SKM-1 treated with dmso at 0.1 percent for 144 hours (cell line): ENCODE results near the gene MAP1LC3B2.
A peak's percentile ranks its signal among the peaks of the same experiment; 100 is the strongest.

Experiments
- DNase-seq: peaks from one replicate; lab custom pipeline; 2025; ENCODE audit not compliant: unreplicated experiment; lab: John Stamatoyannopoulos, UW

The MAP1LC3B2 gene

DNA sequence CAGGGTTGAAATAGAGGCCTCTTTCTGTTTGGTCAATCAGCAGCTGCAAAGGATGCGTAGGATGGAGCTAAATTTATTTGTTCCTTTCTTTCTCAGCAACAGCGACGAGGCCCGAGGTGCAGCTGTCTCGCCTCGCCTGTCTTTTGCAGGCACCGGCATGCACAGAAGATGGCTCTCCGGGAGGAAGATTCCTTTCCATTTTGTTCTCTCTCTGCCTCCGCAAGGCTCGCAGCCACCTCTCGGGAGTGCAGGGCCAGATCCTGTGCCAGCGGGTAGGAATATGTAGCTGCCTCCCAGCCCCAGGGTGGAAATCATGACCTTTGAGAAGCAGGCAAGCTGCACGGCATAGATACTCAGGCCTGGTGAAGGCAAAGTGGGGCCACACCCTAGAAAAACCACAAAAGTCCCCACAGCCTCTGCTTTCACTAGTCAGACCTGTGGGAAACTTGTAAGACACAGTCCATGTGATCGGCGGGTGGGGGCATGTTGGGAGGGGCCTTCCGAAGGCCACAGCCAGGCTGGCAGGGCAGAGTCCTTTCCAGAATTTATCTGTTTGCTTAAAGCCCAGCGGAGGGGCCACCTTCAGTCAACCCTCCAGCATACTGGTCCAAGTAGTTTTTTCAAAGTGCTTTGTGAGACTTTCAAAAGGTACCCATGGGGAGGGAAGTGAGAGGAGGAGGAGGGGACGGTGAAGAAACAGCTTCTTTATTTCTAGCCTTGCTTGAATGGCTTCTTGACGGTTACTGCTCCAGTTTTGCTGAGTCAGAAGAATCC, at the start of gene MAP1LC3B2:
MAP1LC3B2 (plus strand) TSS at position 220 of the 774 bp plus-strand sequence. CDS start 16,562 bp downstream, outside the sequence.
- DNase-seq, result peak; percentile 86

DNA sequence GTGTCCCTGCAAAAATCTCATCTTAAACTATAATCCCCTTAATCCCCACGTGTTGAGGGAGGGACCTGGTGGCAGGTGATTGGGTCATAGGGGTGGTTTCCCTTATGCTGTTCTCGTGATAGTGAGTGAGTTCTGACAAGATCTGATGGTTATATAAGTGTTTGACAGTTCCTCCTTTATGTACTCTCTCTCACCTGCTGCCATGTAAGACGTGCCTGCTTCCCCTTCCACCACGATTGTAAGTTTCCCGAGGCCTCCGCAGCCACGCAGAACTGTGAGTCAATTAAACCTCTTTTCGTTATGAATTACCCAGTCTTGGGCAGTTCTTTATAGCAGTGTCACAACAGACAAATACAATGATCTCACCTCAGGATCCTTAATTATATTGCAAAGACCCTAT, 45.2 kb upstream of the MAP1LC3B2 start:
- no peak for DNase-seq

DNA sequence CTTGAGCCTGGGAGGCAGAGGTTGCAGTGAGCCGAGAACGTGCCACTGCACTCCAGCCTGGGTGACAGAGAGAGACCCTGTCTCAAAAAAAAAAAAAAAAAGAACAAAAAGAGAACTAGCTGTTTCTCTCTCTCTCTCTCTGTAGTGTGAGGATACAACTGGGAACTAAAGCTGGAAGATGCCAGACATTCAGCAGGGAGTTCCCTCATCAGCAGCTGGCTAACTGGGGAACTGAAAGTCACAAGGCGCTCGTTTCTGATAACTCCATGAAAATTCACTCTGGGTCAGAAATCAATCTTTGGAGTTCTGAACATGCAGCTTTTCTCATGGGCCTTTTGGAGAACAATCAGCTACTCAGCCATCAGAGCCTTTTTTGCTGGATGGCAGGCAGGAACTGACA, 43.5 kb upstream of the MAP1LC3B2 start:
- DNase-seq, result no peak

- no peak for DNase-seq
Measured at GRCh38 chr12:116516657-116517056, 42.5 kb upstream of the MAP1LC3B2 start.

- no peak for DNase-seq
Measured at GRCh38 chr12:116517431-116518045, 41.6 kb upstream of the MAP1LC3B2 start.

DNA sequence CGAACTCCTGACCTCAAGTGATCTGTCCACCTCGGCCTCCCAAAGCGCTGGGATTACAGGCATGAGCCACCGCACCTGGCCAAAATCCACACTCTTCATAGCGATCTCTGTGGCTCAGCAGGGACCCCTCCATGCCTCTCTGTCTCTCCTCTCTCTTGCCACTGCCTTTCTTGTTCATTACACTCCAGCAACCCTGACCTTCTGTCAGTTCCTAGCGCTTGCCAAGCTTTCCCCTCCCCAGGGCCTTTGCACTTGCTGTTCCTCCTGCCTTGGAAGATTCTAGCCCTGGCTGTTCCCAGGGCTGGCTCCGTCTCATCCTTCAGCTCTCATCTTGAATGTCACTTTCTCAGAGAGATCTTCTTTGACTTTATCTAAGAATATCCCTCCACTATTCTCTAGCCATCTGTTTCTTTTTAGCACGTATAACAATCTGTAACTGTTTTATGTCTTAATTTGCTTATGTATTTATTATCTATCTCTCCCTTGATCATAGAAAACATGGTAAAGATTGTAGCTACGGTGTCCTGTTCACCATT, 38.9 kb upstream of the MAP1LC3B2 start:
- DNase-seq, result no peak

DNA sequence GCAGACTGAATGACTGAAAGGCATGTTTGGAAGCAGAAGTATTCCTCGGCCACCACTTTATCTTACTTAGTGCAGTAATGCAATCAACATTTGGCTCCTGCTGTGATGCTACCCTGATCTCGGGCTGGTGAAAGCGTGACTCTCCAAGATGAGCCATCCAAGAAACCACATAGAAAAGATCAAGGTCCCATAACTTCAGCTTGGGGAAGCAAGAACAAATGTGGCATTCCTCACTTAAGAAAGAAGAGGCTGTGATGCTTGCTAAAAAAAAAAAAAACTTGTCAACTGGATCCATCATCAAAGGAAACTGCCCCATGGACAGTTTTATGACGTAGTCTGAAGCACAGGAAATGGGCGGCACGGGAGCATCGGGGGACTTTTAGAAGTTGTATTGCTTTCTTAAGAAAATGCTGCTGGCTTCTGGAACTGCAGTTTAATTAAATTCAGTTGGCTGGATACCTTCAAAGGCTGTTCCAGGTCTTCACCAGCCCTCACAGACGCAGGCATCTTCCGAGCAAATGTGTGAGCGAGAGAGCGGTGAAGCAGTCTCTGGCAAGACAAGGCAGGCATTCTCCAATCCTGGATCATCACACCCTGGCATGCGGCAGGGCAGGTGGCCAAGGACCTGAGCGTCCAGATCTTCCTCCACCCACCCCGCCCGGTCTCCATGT, 38.2 kb upstream of the MAP1LC3B2 start:
- DNase-seq, result no peak

DNA sequence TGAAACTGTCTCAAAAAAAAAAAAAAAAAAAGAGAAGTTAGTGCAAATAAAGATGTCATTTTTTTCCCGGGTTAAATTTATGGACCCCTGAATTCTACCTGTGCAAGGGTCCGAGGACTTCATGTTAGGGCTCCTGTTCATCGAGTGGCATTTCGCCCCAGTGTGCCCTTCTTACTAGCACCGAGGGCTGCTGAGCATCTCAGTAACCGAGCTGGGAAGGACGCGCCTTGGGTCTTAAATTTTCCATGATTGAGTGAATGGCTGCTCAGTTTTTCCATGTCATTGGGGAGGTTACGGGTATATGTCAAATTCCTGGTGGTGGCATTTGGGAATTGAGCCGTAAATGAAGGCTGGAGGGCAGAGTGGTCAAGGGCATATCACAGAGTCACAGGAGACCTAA, 34.9 kb upstream of the MAP1LC3B2 start:
- no peak for DNase-seq

- DNase-seq, result no peak
Measured at GRCh38 chr12:116524964-116525379, 34.2 kb upstream of the MAP1LC3B2 start.

- no peak for DNase-seq
Measured at GRCh38 chr12:116525418-116526001, 33.7 kb upstream of the MAP1LC3B2 start.

GRCh38 chr12:116528065-116528464, 31.1 kb upstream of the MAP1LC3B2 start:
- no peak for DNase-seq

GRCh38 chr12:116528498-116528897, 30.7 kb upstream of the MAP1LC3B2 start:
- DNase-seq, result no peak

DNA sequence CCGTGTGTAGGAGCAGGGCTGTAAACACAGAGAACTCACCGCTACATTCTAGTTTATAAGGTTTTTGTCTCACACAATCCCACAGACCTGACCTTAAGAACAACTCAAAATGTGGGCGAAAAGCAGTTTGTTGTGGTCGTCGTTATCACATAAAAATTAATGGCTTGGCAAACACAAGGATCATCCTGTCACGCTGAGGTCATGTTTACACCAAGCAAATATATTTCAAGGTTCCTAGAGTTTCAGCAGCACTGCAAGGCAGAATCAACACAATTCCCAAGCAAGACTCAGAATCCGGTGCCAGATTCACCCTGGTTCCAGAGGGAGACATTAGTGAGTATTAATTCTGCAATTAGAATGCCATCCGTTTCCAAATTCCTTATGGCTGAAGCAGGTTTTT, 30.1 kb upstream of the MAP1LC3B2 start:
- DNase-seq, result no peak

GRCh38 chr12:116529686-116530085, 29.5 kb upstream of the MAP1LC3B2 start:
- no peak for DNase-seq

GRCh38 chr12:116532428-116532827, 26.8 kb upstream of the MAP1LC3B2 start:
- DNase-seq, result no peak

GRCh38 chr12:116532986-116533342, 26.2 kb upstream of the MAP1LC3B2 start:
- no peak for DNase-seq

- DNase-seq, result peak; percentile 18
Measured at GRCh38 chr12:116533343-116534251, 25.6 kb upstream of the MAP1LC3B2 start.

DNA sequence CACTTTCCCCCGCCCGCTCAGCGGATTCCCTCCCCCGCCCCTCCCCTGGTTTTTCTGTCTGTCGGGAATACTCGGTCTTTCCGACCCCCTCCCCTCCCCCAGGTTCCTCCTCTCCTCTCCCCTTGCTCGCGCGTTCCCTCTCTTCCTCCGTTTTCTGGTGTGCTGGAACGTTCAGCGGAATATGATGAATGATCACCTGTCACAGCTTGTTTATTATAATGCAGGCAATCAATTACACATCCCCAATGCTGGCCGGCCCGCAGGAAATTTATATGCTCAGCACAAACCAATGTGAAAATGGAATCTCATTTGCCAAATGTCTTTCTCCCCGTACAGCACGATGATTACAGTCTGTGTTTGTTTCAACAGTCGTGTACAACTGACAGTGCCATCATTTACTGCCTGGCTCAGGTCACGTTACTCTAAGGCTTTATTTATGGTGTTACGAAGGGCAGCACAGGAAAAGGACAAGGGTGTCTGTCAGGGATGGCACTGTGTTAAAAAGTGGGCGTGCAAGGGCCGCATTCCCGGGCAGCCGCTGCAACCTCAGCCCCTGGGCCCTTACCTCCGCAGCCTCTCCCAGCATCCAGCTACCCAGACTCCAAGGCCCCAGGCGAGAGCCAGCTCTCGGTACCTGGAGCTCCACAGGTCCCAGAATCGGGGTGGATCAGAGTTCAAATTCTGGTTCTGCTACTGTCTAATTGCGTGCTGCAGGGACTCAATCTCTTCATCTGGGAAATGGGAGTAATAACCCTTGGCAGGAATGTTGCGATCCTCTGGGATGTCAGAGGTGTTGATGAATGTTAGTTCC, 24.7 kb upstream of the MAP1LC3B2 start:
- DNase-seq, result no peak

DNA sequence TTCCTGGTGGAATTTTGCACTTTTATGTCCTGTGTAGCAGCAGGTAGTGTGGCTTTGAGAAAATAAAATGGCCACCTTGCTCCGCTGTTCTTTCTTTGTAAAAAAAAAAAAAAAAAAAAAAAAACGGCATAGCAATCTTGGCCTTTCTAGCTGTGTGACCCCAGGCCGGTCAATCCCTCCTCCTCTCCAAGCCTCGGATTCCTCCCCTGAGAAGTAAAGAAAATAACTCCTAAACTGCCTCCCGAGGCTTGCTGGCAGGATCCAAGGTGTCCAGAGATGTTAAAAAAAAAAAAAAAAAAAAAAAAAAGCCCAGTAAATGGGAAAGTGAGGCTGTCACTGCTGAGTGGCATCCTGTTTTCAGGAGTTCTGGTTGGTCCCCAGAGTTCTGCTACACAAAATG, 23.9 kb upstream of the MAP1LC3B2 start:
- DNase-seq, result no peak
